HCT116 (cell line): Measurements from ENCODE around the gene CD9. TPM values are rescaled to one million over a fixed set of nuclear protein-coding genes. Genes with fewer than 3 reads are reported as not detected.

Experiments used
- ATAC-seq: fragments of 200-7000 bp; cut with Tn5 transposase; 2 replicates; pipeline ENCODE4 v1.9.1; 2020; ENCODE audit warnings: mild to moderate bottlenecking, moderate library complexity
- BruUV-seq: library from RNA; stranded (reverse); fragments of 400-500 nt; replicated peaks from 2 replicates; lab custom pipeline; 2021; lab: Mats Ljungman, UMichigan
- CTCF ChIA-PET: fragments of 300-600 bp; sonication (Branson Sonifier 250); formaldehyde crosslinking; loops from one replicate; lab custom pipeline; 2021; ENCODE audit warnings: antibody characterized with exemption; lab: Charles Lee
- POLR2A ChIA-PET: fragments of 300-600, 350-600 bp; sonication (Branson Sonifier 250); formaldehyde crosslinking; loops from one replicate; lab custom pipeline; 2021; ENCODE audit warnings: antibody characterized with exemption; lab: Charles Lee
- RAD21 ChIA-PET, 2 experiments: fragments of 300-600 bp; sonication (Branson Sonifier 250); formaldehyde crosslinking; loops; one replicate each; lab custom pipeline; 2023; ENCODE audit warnings: low total read pairs in 2 of 2; ENCODE audit not compliant: uncharacterized antibody in 2 of 2, unreplicated experiment in 2 of 2, low non-redundant PET in 1 of 2; lab: Charles Lee
- DNase-seq: peaks from one replicate; pipeline ENCODE4 v3.0.0-alpha.2; 2010; ENCODE audit warnings: low read depth, low spot score
- H2AFZ ChIP-seq: fragments of 200-600 bp; shearing (Covaris generic), sonication (generic); 2 replicates; pipeline ENCODE4 v1.6.1; 2017; ENCODE audit warnings: low read depth, mixed run types, mixed read lengths, antibody characterized with exemption, low read length; ENCODE audit not compliant: poor library complexity, severe bottlenecking
- H3K27ac ChIP-seq: 2 replicates; pipeline ENCODE4 v1.5.1; 2012; ENCODE audit warnings: low read depth, low read length
- H3K27me3 ChIP-seq: fragments of 200-600 bp; sonication (generic); 2 replicates; pipeline ENCODE4 v1.6.1; 2016; ENCODE audit warnings: mixed run types, low read length, mixed read lengths; ENCODE audit not compliant: insufficient read depth
- H3K36me3 ChIP-seq, 2 experiments: fragments of 200-500 bp in 1 of 2; fragments of 200-600 bp in 1 of 2; sonication (Bioruptor generic) in 1 of 2; sonication (generic) in 1 of 2; 2 replicates each; pipeline versions ENCODE4 v1.5.1 to v1.6.1; 2014 to 2016; ENCODE audit warnings: low read length in 2 of 2, inconsistent platforms in 1 of 2, mixed read lengths in 1 of 2, mixed run types in 1 of 2; ENCODE audit not compliant: insufficient read depth in 2 of 2, control insufficient read depth in 1 of 2
- H3K4me1 ChIP-seq, 2 experiments: fragments of 200-600 bp in 1 of 2; sonication (generic) in 1 of 2; 2 replicates each; pipeline versions ENCODE4 v1.5.1 to v1.6.1; 2012 to 2017; ENCODE audit warnings: low read length in 2 of 2, inconsistent platforms in 1 of 2, mild to moderate bottlenecking in 1 of 2, mixed read lengths in 1 of 2, mixed run types in 1 of 2, moderate library complexity in 1 of 2; ENCODE audit not compliant: insufficient read depth in 2 of 2, control insufficient read depth in 1 of 2
- H3K4me2 ChIP-seq: fragments of 200-600 bp; sonication (generic); 2 replicates; pipeline ENCODE4 v1.6.1; 2017; ENCODE audit warnings: mixed run types, low read length, mixed read lengths
- H3K4me3 ChIP-seq, 2 experiments: fragments of 200-600 bp in 1 of 2; sonication (generic) in 1 of 2; replicated peaks in 1 of 2; 2 replicates each; pipeline ENCODE4 v1.5.1; 2011 to 2016; ENCODE audit warnings: low read length in 2 of 2, control low read depth in 1 of 2, low read depth in 1 of 2, mild to moderate bottlenecking in 1 of 2, mixed read lengths in 1 of 2, mixed run types in 1 of 2
- H3K79me2 ChIP-seq: fragments of 200-600 bp; sonication (generic); 2 replicates; pipeline ENCODE4 v1.6.1; 2017; ENCODE audit warnings: mild to moderate bottlenecking, mixed run types, low read length, moderate library complexity, mixed read lengths; ENCODE audit not compliant: insufficient read depth
- H3K9ac ChIP-seq: fragments of 200-600 bp; sonication (generic); 2 replicates; pipeline ENCODE4 v1.6.1; 2016; ENCODE audit warnings: low read length, mixed read lengths
- H3K9me2 ChIP-seq: fragments of 200-600 bp; sonication (generic), shearing (Covaris generic); 2 replicates; pipeline ENCODE4 v1.6.1; 2017; ENCODE audit warnings: mixed run types, mild to moderate bottlenecking, moderate library complexity; ENCODE audit not compliant: insufficient read depth
- H3K9me3 ChIP-seq, 2 experiments: fragments of 200-500 bp in 1 of 2; fragments of 200-600 bp in 1 of 2; sonication (Bioruptor generic) in 1 of 2; sonication (generic) in 1 of 2; 2 replicates each; pipeline ENCODE4 v1.6.1; 2014 to 2017; ENCODE audit warnings: low read length in 2 of 2, mixed read lengths in 2 of 2, inconsistent platforms in 1 of 2, low read depth in 1 of 2, mild to moderate bottlenecking in 1 of 2, mixed run types in 1 of 2, moderate library complexity in 1 of 2; ENCODE audit not compliant: control insufficient read depth in 1 of 2, insufficient read depth in 1 of 2
- H4K20me1 ChIP-seq: fragments of 200-600 bp; sonication (generic), shearing (Covaris generic); 2 replicates; pipeline ENCODE4 v1.6.1; 2017; ENCODE audit warnings: mixed run types, mild to moderate bottlenecking, moderate library complexity; ENCODE audit not compliant: insufficient read depth
- ATF3 ChIP-seq: IDR thresholded peaks from 2 replicates; pipeline ENCODE4 v1.6.1; 2012
- CBX3 ChIP-seq: IDR thresholded peaks from 2 replicates; pipeline ENCODE4 v1.6.1; 2012; ENCODE audit warnings: low read depth
- CEBPB ChIP-seq: IDR thresholded peaks from 2 replicates; pipeline ENCODE4 v1.6.1; 2012; ENCODE audit warnings: low read depth
- CTCF ChIP-seq, 3 experiments: fragments of 200-600 bp in 1 of 3; sonication (generic) in 1 of 3; IDR thresholded peaks in 2 of 3; conservative IDR thresholded peaks in 1 of 3; 2 replicates each; pipeline ENCODE4 v1.5.1; 2012 to 2017; ENCODE audit warnings: low read depth in 2 of 3, low read length in 2 of 3, antibody characterized with exemption in 1 of 3, borderline replicate concordance in 1 of 3, control low read depth in 1 of 3, mild to moderate bottlenecking in 1 of 3, mixed read lengths in 1 of 3, mixed run types in 1 of 3, moderate library complexity in 1 of 3; ENCODE audit not compliant: insufficient read depth in 1 of 3
- EZH2 ChIP-seq: fragments of 200-600 bp; sonication (generic); IDR thresholded peaks from 2 replicates; pipeline ENCODE4 v1.6.1; 2017; ENCODE audit warnings: antibody characterized with exemption, mixed run types
- EZH2phosphoT487 ChIP-seq: fragments of 200-600 bp; IDR thresholded peaks from 2 replicates; pipeline ENCODE4 v1.6.1; 2018; ENCODE audit warnings: antibody characterized with exemption, borderline replicate concordance
- FOSL1 ChIP-seq: IDR thresholded peaks from 2 replicates; pipeline ENCODE4 v1.6.1; 2012; ENCODE audit warnings: low read depth
- JUND ChIP-seq: IDR thresholded peaks from 2 replicates; pipeline ENCODE4 v1.6.1; 2012
- MAX ChIP-seq: IDR thresholded peaks from 2 replicates; pipeline ENCODE4 v1.6.1; 2012
- POLR2A ChIP-seq: IDR thresholded peaks from 2 replicates; pipeline ENCODE4 v1.7.0; 2011; ENCODE audit warnings: borderline replicate concordance; ENCODE audit not compliant: insufficient read depth, insufficient read length; ENCODE audit errors: extremely low read depth
- POLR2AphosphoS5 ChIP-seq: IDR thresholded peaks from 2 replicates; pipeline ENCODE4 v1.6.1; 2011; ENCODE audit warnings: mild to moderate bottlenecking, low read depth, low read length, moderate library complexity
- RAD21 ChIP-seq: IDR thresholded peaks from 2 replicates; pipeline ENCODE4 v1.6.1; 2012; ENCODE audit warnings: low read depth, mild to moderate bottlenecking
- REST ChIP-seq: IDR thresholded peaks from 2 replicates; pipeline ENCODE4 v1.6.1; 2012; ENCODE audit warnings: low read depth
- SP1 ChIP-seq: IDR thresholded peaks from 2 replicates; pipeline ENCODE4 v1.6.1; 2012; ENCODE audit warnings: low read depth
- SRF ChIP-seq: IDR thresholded peaks from 2 replicates; pipeline ENCODE4 v1.6.1; 2012; ENCODE audit warnings: low read depth
- TCF7L2 ChIP-seq: IDR thresholded peaks from 2 replicates; pipeline ENCODE4 v1.7.0; 2011; ENCODE audit warnings: borderline replicate concordance, inconsistent platforms; ENCODE audit not compliant: insufficient read depth, insufficient read length; ENCODE audit errors: extremely low read depth
- YY1 ChIP-seq: IDR thresholded peaks from 2 replicates; pipeline ENCODE4 v1.6.1; 2011; ENCODE audit warnings: low read length, low read depth, moderate library complexity, mild to moderate bottlenecking; ENCODE audit not compliant: insufficient replicate concordance; ENCODE audit errors: extremely low read depth
- ZFX ChIP-seq: fragments of 450-650 bp; IDR thresholded peaks from 2 replicates; pipeline ENCODE4 v1.6.1; 2017
- ZNF274 ChIP-seq: fragments of 200-500 bp; sonication (Bioruptor generic); IDR thresholded peaks from 2 replicates; pipeline ENCODE4 v1.6.1; 2014; ENCODE audit warnings: mild to moderate bottlenecking, low read depth, low read length, inconsistent platforms
- intact Hi-C: fragments of 100-400 bp; cut with micrococcal nuclease; formaldehyde crosslinking; loops from 2 replicates; pipeline ENCODE4 v1.10.0; 2022
- total RNA-seq: library from RNA; stranded (reverse); gene quantifications from one replicate; pipeline ENCODE4 v1.2.1, GENCODE V29; 2021; ENCODE audit not compliant: unreplicated experiment

The CD9 gene
- total RNA-seq, 1 experiment from 2014 or later: 182 TPM

- H3K9ac ChIP-seq: no peak overlapping the region
- ChIA-PET RAD21 (no interaction called here), POLR2A (no interaction called here), CTCF (no interaction called here)
- ATAC-seq (no peak), DNase-seq (no peak)
- no peaks in the 10 kb centered on the region for H3K27me3 ChIP-seq
- H3K27ac ChIP-seq: no peak overlapping the region
- H3K9me3 ChIP-seq: no peaks in the 10 kb centered on the region
- H3K4me3 ChIP-seq: no peak overlapping the region
- H3K79me2 ChIP-seq: no peaks in the 10 kb centered on the region
- no peak overlapping the region for H3K4me2 ChIP-seq
- no peaks in the 10 kb centered on the region for H4K20me1 ChIP-seq
- BruUV-seq: no TSS peak
- H3K4me1 ChIP-seq: peaks cover 16 to 54% of the 10 kb centered on the region in 2 experiments
- TF ChIP-seq TCF7L2 (no peak), JUND (no peak), CEBPB (no peak), EZH2 (no peak), SP1 (no peak), SRF (no peak), RAD21 (no peak), FOSL1 (no peak), ZFX (no peak), YY1 (no peak), MAX (no peak), POLR2AphosphoS5 (no peak), REST (no peak), EZH2phosphoT487 (no peak), ZNF274 (no peak), CBX3 (no peak), POLR2A (no peak), CTCF (IDR thresholded peaks at IDR 0.05 in 2 of 3, conservative IDR thresholded peaks at IDR 0.05 in 1 of 3; ENCODE audit: borderline replicate concordance in 1 of 3, insufficient read depth in 1 of 3, low read depth in 2 of 3, low read length in 2 of 3) (no peak), ATF3 (no peak)
- no peaks in the 10 kb centered on the region for H3K36me3 ChIP-seq
- intact Hi-C loops: no loop called here
- H3K9me2 ChIP-seq: no peaks in the 10 kb centered on the region
- H2AFZ ChIP-seq: no peak overlapping the region
Observed at GRCh38 chr12:6183689-6184428, 16.3 kb upstream of the CD9 start.
